Liver (tissue), 9 donors: Measurements from ENCODE around the gene CAP1. TPM values are rescaled to one million over a fixed set of nuclear protein-coding genes. Genes with fewer than 3 reads are reported as not detected.

Source experiments
- DNase-seq: peaks from one replicate; pipeline ENCODE4 v3.0.0-alpha.2; 2017; ENCODE audit warnings: low spot score
- H3K27ac ChIP-seq, 2 donors: one replicate each; pipeline ENCODE4 v1.7.0; 2013; ENCODE audit warnings: inconsistent platforms in 2 of 2, low read length in 2 of 2, control low read depth in 1 of 2, low read depth in 1 of 2, mild to moderate bottlenecking in 1 of 2
- H3K27me3 ChIP-seq, 4 donors: one replicate each; pipeline versions ENCODE4 v1.6.1 to v1.7.0; 2013; ENCODE audit warnings: low read length in 3 of 4, inconsistent platforms in 1 of 4, mild to moderate bottlenecking in 1 of 4, moderate library complexity in 1 of 4; ENCODE audit not compliant: control insufficient read depth in 4 of 4, insufficient read depth in 4 of 4
- H3K36me3 ChIP-seq, 4 donors: one replicate each; pipeline versions ENCODE4 v1.6.1 to v1.7.0; 2013; ENCODE audit warnings: low read length in 3 of 4, mild to moderate bottlenecking in 3 of 4, low read depth in 1 of 4, moderate library complexity in 1 of 4; ENCODE audit not compliant: control insufficient read depth in 4 of 4, insufficient read depth in 3 of 4
- H3K4me1 ChIP-seq, 4 donors: one replicate each; pipeline versions ENCODE4 v1.6.1 to v1.7.0; 2013; ENCODE audit warnings: low read length in 3 of 4, mild to moderate bottlenecking in 3 of 4, moderate library complexity in 1 of 4; ENCODE audit not compliant: control insufficient read depth in 4 of 4, insufficient read depth in 4 of 4
- H3K4me3 ChIP-seq, 3 donors: one replicate each; pipeline versions ENCODE4 v1.6.1 to v1.7.0; 2013; ENCODE audit warnings: low read length in 3 of 3, control low read depth in 1 of 3, low read depth in 1 of 3, mild to moderate bottlenecking in 1 of 3
- H3K9ac ChIP-seq, 2 donors: one replicate each; pipeline ENCODE4 v1.7.0; 2013; ENCODE audit warnings: low read length in 2 of 2, mild to moderate bottlenecking in 2 of 2, moderate library complexity in 2 of 2, control low read depth in 1 of 2, low read depth in 1 of 2
- H3K9me3 ChIP-seq, 4 donors: one replicate each; pipeline versions ENCODE4 v1.6.1 to v1.7.0; 2013; ENCODE audit warnings: low read length in 3 of 4; ENCODE audit not compliant: control insufficient read depth in 4 of 4
- EGR1 ChIP-seq, 2 donors: IDR thresholded peaks; 2 replicates each; pipeline ENCODE4 v1.6.1; 2016 to 2018; ENCODE audit warnings: antibody characterized with exemption in 2 of 2, low read depth in 2 of 2
- HNF4A ChIP-seq, 2 donors: conservative IDR thresholded peaks; 2 replicates each; pipeline ENCODE4 v1.6.1; 2016; ENCODE audit warnings: antibody characterized with exemption in 2 of 2, mild to moderate bottlenecking in 2 of 2
- JUND ChIP-seq, 2 donors: IDR thresholded peaks; 2 replicates each; pipeline ENCODE4 v1.6.1; 2016; ENCODE audit warnings: antibody characterized with exemption in 2 of 2
- NR2F2 ChIP-seq: IDR thresholded peaks from 2 replicates; pipeline ENCODE4 v1.6.1; 2016; ENCODE audit warnings: antibody characterized with exemption
- RAD21 ChIP-seq, 2 donors: IDR thresholded peaks; 2 replicates each; pipeline ENCODE4 v1.6.1; 2016; ENCODE audit warnings: antibody characterized with exemption in 2 of 2, mild to moderate bottlenecking in 2 of 2
- SP1 ChIP-seq: IDR thresholded peaks from 2 replicates; pipeline ENCODE4 v1.6.1; 2018; ENCODE audit warnings: antibody characterized with exemption, mild to moderate bottlenecking
- TAF1 ChIP-seq: conservative IDR thresholded peaks from 2 replicates; pipeline ENCODE4 v1.6.1; 2016; ENCODE audit warnings: antibody characterized with exemption, mild to moderate bottlenecking
- YY1 ChIP-seq: IDR thresholded peaks from 2 replicates; pipeline ENCODE4 v1.6.1; 2016; ENCODE audit warnings: antibody characterized with exemption, mild to moderate bottlenecking
- WGBS: extraction: QIAGEN DNeasy Blood & Tissue Kit; methylation state at CpG from one replicate; pipeline ENCODE4 v1.1.7; 2013; 5-methylcytosine and 5-hydroxymethylcytosine counted together
- polyA plus RNA-seq, 2 donors: library from polyadenylated mRNA; stranded (reverse) in 1 of 2; unstranded in 1 of 2; fragments of 200-250 nt in 1 of 2; fragments of >200 nt in 1 of 2; fragmentation: Nextera tagmentation in 1 of 2; extraction: Ambion mirVana in 1 of 2; gene quantifications; one replicate each; pipeline versions ENCODE4 v1.2.1 to v1.2.3, GENCODE V29; 2013 to 2015
- total RNA-seq, 2 donors: library from RNA; depleted of rRNA; stranded (reverse); fragments of >200 nt; gene quantifications; one replicate each; pipeline ENCODE4 v1.2.3, GENCODE V29; 2014
- TF ChIP-seq, protein P1 (sequence below): fragments of 150-350 bp; IDR thresholded peaks from 2 replicates; pipeline ENCODE4 v1.5.1; 2017; ENCODE audit warnings: improper control_type of control experiment, low read depth, low read length; ENCODE audit not compliant: missing input control
- TF ChIP-seq, protein P2 (sequence below): IDR thresholded peaks from 2 replicates; pipeline ENCODE4 v1.6.1; 2016; ENCODE audit warnings: antibody characterized with exemption
- TF ChIP-seq, protein P3 (sequence below): IDR thresholded peaks from 2 replicates; pipeline ENCODE4 v1.6.1; 2016; ENCODE audit warnings: antibody characterized with exemption
- TF ChIP-seq, protein P4 (sequence below): IDR thresholded peaks from 2 replicates; pipeline ENCODE4 v1.6.1; 2016; ENCODE audit warnings: antibody characterized with exemption, mild to moderate bottlenecking
- donor health status: healthy.
- donor health status: healthy.
- donor health status: healthy.
- donor health status: healthy.
- donor health status: healthy.

CAP1 gene
- total and polyA plus RNA-seq, 4 donors = 75.5 to 105 (median 84.6) TPM

DNA sequence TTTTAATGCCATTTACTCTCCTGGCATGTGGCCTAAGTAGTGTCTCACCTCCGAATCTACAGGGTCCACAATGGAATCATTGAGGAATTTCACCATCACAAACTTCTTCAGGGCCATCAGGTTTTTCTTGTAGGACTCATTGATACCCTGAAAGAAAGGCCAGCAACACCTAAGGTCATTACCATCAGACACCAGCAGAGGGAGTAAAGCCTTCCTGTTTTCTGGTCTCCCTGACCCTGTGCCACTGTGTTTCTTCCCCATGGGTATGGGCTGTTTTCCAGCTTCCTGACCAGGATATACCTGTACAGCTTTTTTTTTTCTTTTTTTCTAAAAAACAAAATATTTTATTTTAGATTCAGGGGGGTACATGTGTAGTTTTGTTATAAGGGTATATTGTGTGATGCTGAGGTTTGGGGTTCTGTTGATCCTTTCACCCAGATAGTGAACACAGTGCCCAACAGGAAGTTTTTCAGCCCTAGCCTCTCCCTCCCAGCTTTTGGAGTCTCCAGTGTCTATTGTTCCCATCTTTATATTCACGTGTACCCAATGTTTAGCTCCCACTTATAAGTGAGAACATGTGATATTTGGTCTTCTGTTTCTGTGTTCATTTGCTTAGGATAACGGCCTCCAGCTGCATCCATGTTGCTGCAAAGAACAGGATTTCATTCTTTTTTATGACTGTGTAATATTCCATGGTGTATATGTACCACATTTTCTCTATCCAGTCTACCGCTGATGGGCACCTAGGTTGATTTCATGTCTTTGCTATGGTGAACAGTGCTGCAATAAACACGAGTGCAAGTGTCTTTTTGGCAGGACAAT lies 38.2 kb downstream of the CAP1 start:
- Histone ChIP-seq H3K36me3 (peaks cover 3 to 13% (median 5%) of the 10 kb centered on the region in 4 donors), H3K27ac (no peak overlapping the region)

DNA sequence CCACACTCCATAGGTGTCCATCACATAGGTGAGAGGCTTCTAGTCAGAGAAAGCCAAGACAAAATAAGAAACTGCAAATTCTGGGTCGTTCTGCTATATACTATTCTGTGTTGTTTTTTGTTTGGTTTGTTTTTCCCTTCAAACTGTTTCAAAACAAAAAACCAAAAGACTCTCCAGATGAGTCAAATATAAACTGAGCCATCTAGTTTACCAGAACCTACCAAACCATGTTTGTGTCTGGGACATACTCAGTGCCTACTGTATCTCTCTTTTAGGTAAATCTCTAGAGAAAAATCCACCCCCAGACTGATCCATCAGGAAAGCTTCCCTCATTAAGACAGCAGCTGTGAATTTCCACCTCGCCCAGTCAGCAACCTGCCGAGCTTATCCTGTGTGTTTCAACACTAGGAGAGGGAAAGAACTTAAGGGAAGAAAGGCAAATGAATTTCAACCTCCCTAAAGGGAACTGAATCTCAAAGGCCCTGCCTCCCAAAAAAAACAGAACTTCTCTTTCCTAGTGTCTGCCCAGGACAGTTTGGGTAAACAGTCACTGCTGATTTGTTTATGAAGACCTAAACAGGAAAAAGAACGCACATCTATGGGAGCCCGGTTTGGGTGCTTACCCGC lies 39.4 kb downstream of the CAP1 start:
- peaks cover 0 to 9% (median 1%) of the 10 kb centered on the region in 4 donors for H3K36me3 ChIP-seq
- H3K9me3 ChIP-seq = no peaks in the 10 kb centered on the region
- H3K27ac ChIP-seq = no peak overlapping the region
- H3K4me3 ChIP-seq = no peak overlapping the region
- DNase-seq = no peak
- H3K9ac ChIP-seq = no peak overlapping the region
- H3K4me1 ChIP-seq = no peaks in the 10 kb centered on the region
- TF ChIP-seq, protein P1, sequence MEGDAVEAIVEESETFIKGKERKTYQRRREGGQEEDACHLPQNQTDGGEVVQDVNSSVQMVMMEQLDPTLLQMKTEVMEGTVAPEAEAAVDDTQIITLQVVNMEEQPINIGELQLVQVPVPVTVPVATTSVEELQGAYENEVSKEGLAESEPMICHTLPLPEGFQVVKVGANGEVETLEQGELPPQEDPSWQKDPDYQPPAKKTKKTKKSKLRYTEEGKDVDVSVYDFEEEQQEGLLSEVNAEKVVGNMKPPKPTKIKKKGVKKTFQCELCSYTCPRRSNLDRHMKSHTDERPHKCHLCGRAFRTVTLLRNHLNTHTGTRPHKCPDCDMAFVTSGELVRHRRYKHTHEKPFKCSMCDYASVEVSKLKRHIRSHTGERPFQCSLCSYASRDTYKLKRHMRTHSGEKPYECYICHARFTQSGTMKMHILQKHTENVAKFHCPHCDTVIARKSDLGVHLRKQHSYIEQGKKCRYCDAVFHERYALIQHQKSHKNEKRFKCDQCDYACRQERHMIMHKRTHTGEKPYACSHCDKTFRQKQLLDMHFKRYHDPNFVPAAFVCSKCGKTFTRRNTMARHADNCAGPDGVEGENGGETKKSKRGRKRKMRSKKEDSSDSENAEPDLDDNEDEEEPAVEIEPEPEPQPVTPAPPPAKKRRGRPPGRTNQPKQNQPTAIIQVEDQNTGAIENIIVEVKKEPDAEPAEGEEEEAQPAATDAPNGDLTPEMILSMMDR = no peak
- TF ChIP-seq SP1 (no peak), YY1 (no peak)
- 80% methylated on average over 6 of the region's 6 CpGs for WGBS
- H3K27me3 ChIP-seq = no peaks in the 10 kb centered on the region

More for the DNA sequence above, 38.2 kb downstream of the CAP1 start:
- Histone ChIP-seq H3K4me1 (no peaks in the 10 kb centered on the region), H3K9me3 (no peaks in the 10 kb centered on the region), H3K27me3 (no peaks in the 10 kb centered on the region), H3K9ac (no peak overlapping the region), H3K4me3 (no peak overlapping the region)
- TF ChIP-seq RAD21 (IDR thresholded peaks at IDR 0.05) = peak; percentile 59 to 80
- no peak for TF ChIP-seq EGR1 (IDR thresholded peaks at IDR 0.05; ENCODE audit: low read depth in 2 of 2)
- TF ChIP-seq, protein P1 = peak; percentile 63
- TF ChIP-seq JUND (IDR thresholded peaks at IDR 0.05) = no peak
- no peak for TF ChIP-seq YY1
- TF ChIP-seq TAF1 = no peak
- TF ChIP-seq, protein P2, sequence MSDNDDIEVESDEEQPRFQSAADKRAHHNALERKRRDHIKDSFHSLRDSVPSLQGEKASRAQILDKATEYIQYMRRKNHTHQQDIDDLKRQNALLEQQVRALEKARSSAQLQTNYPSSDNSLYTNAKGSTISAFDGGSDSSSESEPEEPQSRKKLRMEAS = no peak
- no peak for TF ChIP-seq HNF4A (conservative IDR thresholded peaks at IDR 0.05)
- TF ChIP-seq, protein P3, sequence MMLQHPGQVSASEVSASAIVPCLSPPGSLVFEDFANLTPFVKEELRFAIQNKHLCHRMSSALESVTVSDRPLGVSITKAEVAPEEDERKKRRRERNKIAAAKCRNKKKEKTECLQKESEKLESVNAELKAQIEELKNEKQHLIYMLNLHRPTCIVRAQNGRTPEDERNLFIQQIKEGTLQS = no peak
- TF ChIP-seq NR2F2 = no peak
- TF ChIP-seq, protein P4, sequence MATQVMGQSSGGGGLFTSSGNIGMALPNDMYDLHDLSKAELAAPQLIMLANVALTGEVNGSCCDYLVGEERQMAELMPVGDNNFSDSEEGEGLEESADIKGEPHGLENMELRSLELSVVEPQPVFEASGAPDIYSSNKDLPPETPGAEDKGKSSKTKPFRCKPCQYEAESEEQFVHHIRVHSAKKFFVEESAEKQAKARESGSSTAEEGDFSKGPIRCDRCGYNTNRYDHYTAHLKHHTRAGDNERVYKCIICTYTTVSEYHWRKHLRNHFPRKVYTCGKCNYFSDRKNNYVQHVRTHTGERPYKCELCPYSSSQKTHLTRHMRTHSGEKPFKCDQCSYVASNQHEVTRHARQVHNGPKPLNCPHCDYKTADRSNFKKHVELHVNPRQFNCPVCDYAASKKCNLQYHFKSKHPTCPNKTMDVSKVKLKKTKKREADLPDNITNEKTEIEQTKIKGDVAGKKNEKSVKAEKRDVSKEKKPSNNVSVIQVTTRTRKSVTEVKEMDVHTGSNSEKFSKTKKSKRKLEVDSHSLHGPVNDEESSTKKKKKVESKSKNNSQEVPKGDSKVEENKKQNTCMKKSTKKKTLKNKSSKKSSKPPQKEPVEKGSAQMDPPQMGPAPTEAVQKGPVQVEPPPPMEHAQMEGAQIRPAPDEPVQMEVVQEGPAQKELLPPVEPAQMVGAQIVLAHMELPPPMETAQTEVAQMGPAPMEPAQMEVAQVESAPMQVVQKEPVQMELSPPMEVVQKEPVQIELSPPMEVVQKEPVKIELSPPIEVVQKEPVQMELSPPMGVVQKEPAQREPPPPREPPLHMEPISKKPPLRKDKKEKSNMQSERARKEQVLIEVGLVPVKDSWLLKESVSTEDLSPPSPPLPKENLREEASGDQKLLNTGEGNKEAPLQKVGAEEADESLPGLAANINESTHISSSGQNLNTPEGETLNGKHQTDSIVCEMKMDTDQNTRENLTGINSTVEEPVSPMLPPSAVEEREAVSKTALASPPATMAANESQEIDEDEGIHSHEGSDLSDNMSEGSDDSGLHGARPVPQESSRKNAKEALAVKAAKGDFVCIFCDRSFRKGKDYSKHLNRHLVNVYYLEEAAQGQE = no peak
- 90% methylated on average over 5 of the region's 5 CpGs for WGBS
- DNase-seq = peak; percentile 50
